Measurements from ENCODE around the gene RGS9. TPM values are rescaled to one million over a fixed set of nuclear protein-coding genes. Genes with fewer than 3 reads are reported as not detected.
"Not testable (repeated sequence)": the region's sequence is repeated elsewhere in the genome, so short reads cannot be mapped to it uniquely, and the experiment has no call there.

The RGS9 gene
- total and polyA plus RNA-seq, 10 of the 15 experiments (the other 5 are each of a cell fraction or from before 2014, with no cell fraction given), result 1.1 to 10.6 (median 5.6) TPM

DNA sequence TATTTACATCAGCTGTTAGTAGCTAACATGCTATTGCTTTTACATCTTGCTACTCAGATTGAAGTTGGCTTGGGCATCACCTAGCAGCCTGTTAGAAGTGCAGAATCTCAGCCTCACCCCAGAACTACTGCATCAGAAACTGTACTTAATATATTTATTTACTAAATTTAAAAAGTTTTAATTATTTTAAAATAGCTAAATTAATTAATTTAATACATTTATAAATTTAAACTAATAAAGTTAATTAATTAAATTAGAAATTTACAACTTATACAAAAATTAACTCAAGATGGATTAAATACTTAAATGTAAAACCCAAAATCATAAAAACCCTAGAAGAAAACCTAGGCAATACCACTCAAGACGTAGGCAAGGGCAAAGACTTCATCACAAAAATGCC lies 41.7 kb upstream of the RGS9 start:
- Histone ChIP-seq H3K4me3 (no peak overlapping the region), H3K36me3 (ENCODE audit: control insufficient read depth in 2 of 2, insufficient read depth in 2 of 2, low read length in 1 of 2) (no peaks in the 10 kb centered on the region), H3K27ac (ENCODE audit: control insufficient read depth, insufficient read depth) (no peak overlapping the region), H3K27me3 (replicated peaks in 1 of 2; ENCODE audit: control insufficient read depth in 2 of 2, insufficient read depth in 2 of 2, low read length in 1 of 2) (no peaks in the 10 kb centered on the region), H3K4me1 (ENCODE audit: control insufficient read depth, insufficient read depth, low read length) (peaks cover 8% of the 10 kb centered on the region), H4K20me1 (ENCODE audit: control insufficient read depth, insufficient read depth) (no peaks in the 10 kb centered on the region), H3K9me3 (replicated peaks; ENCODE audit: control insufficient read depth, insufficient read depth, low read length) (no peaks in the 10 kb centered on the region), H3K4me2 (ENCODE audit: control insufficient read depth, insufficient read depth) (no peak overlapping the region), H3K9ac (ENCODE audit: control insufficient read depth, insufficient read depth, low read length) (no peak overlapping the region), H2AFZ (ENCODE audit: control insufficient read depth, low read depth, low read length) (no peak overlapping the region), H3K79me2 (ENCODE audit: control insufficient read depth, insufficient read depth, low read length) (no peaks in the 10 kb centered on the region)
- no TSS peak for BruUV-seq (replicated peaks)
- ATAC-seq, result no peak
- intact Hi-C loops (cut with micrococcal nuclease; ENCODE audit: unreplicated experiment) (no loop called here), in situ Hi-C loops (cut with MboI) (no loop called here)
- ChIA-PET SMC1A (ENCODE audit: uncharacterized antibody, unreplicated experiment) (interaction anchor here (1.0 kb wide), 1 partner anchor 60 kb away, joined by 4 read pairs; no protein-coding TSS in a partner anchor), POLR2A (no interaction called here), CTCF (no interaction called here), RAD21 (ENCODE audit: unreplicated experiment) (no interaction called here)
- DNase-seq (ENCODE audit: low read depth, low spot score), result no peak
- 84% methylated on average over 1 of the region's 1 CpG for WGBS (ENCODE audit: insufficient coverage, insufficient replicate concordance, low lambda C conversion rate, missing lambda C conversion rate)
- FAIRE-seq, result no peak
- no peak for TF ChIP-seq MXI1 (IDR thresholded peaks at IDR 0.05; ENCODE audit: low read depth, low read length)
- TF ChIP-seq, protein P1, sequence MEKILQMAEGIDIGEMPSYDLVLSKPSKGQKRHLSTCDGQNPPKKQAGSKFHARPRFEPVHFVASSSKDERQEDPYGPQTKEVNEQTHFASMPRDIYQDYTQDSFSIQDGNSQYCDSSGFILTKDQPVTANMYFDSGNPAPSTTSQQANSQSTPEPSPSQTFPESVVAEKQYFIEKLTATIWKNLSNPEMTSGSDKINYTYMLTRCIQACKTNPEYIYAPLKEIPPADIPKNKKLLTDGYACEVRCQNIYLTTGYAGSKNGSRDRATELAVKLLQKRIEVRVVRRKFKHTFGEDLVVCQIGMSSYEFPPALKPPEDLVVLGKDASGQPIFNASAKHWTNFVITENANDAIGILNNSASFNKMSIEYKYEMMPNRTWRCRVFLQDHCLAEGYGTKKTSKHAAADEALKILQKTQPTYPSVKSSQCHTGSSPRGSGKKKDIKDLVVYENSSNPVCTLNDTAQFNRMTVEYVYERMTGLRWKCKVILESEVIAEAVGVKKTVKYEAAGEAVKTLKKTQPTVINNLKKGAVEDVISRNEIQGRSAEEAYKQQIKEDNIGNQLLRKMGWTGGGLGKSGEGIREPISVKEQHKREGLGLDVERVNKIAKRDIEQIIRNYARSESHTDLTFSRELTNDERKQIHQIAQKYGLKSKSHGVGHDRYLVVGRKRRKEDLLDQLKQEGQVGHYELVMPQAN (conservative IDR thresholded peaks at IDR 0.05), result no peak
- no peak for TF ChIP-seq MTA3 (IDR thresholded peaks at IDR 0.05; ENCODE audit: borderline replicate concordance, low read length)

DNA sequence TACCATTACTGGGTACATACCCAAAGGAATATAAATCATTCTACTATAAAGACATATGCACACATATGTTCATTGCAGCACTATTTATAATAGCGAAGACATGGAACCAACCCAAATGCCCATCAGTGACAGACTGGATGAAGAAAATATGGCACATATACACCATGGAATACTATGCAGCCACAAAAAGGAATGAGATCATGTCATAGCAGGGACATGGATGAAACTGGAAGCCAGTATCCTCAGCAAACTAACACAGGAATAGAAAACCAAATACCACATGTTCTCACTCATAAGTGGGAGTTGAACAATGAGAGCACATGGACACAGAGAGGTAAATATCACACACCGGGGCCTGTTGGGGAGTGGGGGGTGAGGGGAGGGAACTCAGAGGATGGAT lies 40.8 kb upstream of the RGS9 start:
- WGBS (ENCODE audit: insufficient coverage, insufficient replicate concordance, low lambda C conversion rate, missing lambda C conversion rate), result 100% methylated on average over 2 of the region's 2 CpGs
- POLR2A ChIA-PET; H4K20me1 ChIP-seq (ENCODE audit: control insufficient read depth, insufficient read depth); DNase-seq (ENCODE audit: low read depth, low spot score); H3K4me3 ChIP-seq; RAD21 ChIA-PET (ENCODE audit: unreplicated experiment); BruUV-seq (replicated peaks); H2AFZ ChIP-seq (ENCODE audit: control insufficient read depth, low read depth, low read length); intact Hi-C loops (cut with micrococcal nuclease; ENCODE audit: unreplicated experiment); SMC1A ChIA-PET (ENCODE audit: uncharacterized antibody, unreplicated experiment); ATAC-seq; H3K4me2 ChIP-seq (ENCODE audit: control insufficient read depth, insufficient read depth); H3K79me2 ChIP-seq (ENCODE audit: control insufficient read depth, insufficient read depth, low read length); H3K27ac ChIP-seq (ENCODE audit: control insufficient read depth, insufficient read depth); H3K27me3 ChIP-seq (replicated peaks in 1 of 2; ENCODE audit: control insufficient read depth in 2 of 2, insufficient read depth in 2 of 2, low read length in 1 of 2); H3K9ac ChIP-seq (ENCODE audit: control insufficient read depth, insufficient read depth, low read length); FAIRE-seq; H3K9me3 ChIP-seq (replicated peaks; ENCODE audit: control insufficient read depth, insufficient read depth, low read length); H3K36me3 ChIP-seq (ENCODE audit: control insufficient read depth in 2 of 2, insufficient read depth in 2 of 2, low read length in 1 of 2); in situ Hi-C loops (cut with MboI): not testable (repeated sequence)
- CTCF ChIA-PET, result interaction anchor here (0.9 kb wide), 1 partner anchor 27 kb away, joined by 3 read pairs; no protein-coding TSS in a partner anchor
- H3K4me1 ChIP-seq (ENCODE audit: control insufficient read depth, insufficient read depth, low read length), result peaks cover 11% of the 10 kb centered on the region

Data from GM12878 (cell line).